ENCODE results near the gene JADE3.

JADE3 gene

GRCh38 chrX:47047989-47048388 lies 135.8 kb downstream of the JADE3 start:
- TF ChIP-seq CTCF (IDR thresholded peaks at IDR 0.05; ENCODE audit: low read depth, low read length) = no peak
- Histone ChIP-seq H3K4me3 (ENCODE audit: low read depth, low read length) (no peak overlapping the region), H3K36me3 (no peaks in the 10 kb centered on the region), H3K9me3 (ENCODE audit: severe bottlenecking) (no peaks in the 10 kb centered on the region), H3K27me3 (ENCODE audit: insufficient read depth, low read depth, severe bottlenecking) (peaks cover 7% of the 10 kb centered on the region), H3K27ac (no peak overlapping the region)
- no peak for DNase-seq

GRCh38 chrX:47059142-47059874 lies 147.1 kb downstream of the JADE3 start:
- Histone ChIP-seq H3K36me3 (no peaks in the 10 kb centered on the region), H3K9me3 (ENCODE audit: severe bottlenecking) (no peaks in the 10 kb centered on the region), H3K27ac (no peak overlapping the region), H3K4me3 (ENCODE audit: low read depth, low read length) (no peak overlapping the region), H3K27me3 (ENCODE audit: insufficient read depth, low read depth, severe bottlenecking) (peaks cover 5% of the 10 kb centered on the region)
- no peak for DNase-seq
- no peak for TF ChIP-seq CTCF (IDR thresholded peaks at IDR 0.05; ENCODE audit: low read depth, low read length)

GRCh38 chrX:47060708-47061107 lies 148.5 kb downstream of the JADE3 start:
- no peak overlapping the region for H3K27ac ChIP-seq
- no peak for TF ChIP-seq CTCF (IDR thresholded peaks at IDR 0.05; ENCODE audit: low read depth, low read length)
- peaks cover 9% of the 10 kb centered on the region for H3K27me3 ChIP-seq (ENCODE audit: insufficient read depth, low read depth, severe bottlenecking)
- H3K4me3 ChIP-seq (ENCODE audit: low read depth, low read length) = no peak overlapping the region
- no peaks in the 10 kb centered on the region for H3K36me3 ChIP-seq
- DNase-seq = no peak
- H3K9me3 ChIP-seq (ENCODE audit: severe bottlenecking) = no peaks in the 10 kb centered on the region

- no peak for DNase-seq
- H3K9me3 ChIP-seq (ENCODE audit: severe bottlenecking) = no peaks in the 10 kb centered on the region
- H3K36me3 ChIP-seq = no peaks in the 10 kb centered on the region
- TF ChIP-seq CTCF (IDR thresholded peaks at IDR 0.05; ENCODE audit: low read depth, low read length) = no peak
- H3K4me3 ChIP-seq (ENCODE audit: low read depth, low read length) = no peak overlapping the region
- no peak overlapping the region for H3K27ac ChIP-seq
- peaks cover 9% of the 10 kb centered on the region for H3K27me3 ChIP-seq (ENCODE audit: insufficient read depth, low read depth, severe bottlenecking)
Measured at GRCh38 chrX:47061238-47061919, 149.2 kb downstream of the JADE3 start.

- no peak overlapping the region for H3K27ac ChIP-seq
- no peak for DNase-seq
- no peak for TF ChIP-seq CTCF (IDR thresholded peaks at IDR 0.05; ENCODE audit: low read depth, low read length)
- H3K4me3 ChIP-seq (ENCODE audit: low read depth, low read length) = no peak overlapping the region
- no peaks in the 10 kb centered on the region for H3K36me3 ChIP-seq
- peaks cover 9% of the 10 kb centered on the region for H3K27me3 ChIP-seq (ENCODE audit: insufficient read depth, low read depth, severe bottlenecking)
- no peaks in the 10 kb centered on the region for H3K9me3 ChIP-seq (ENCODE audit: severe bottlenecking)
Measured at GRCh38 chrX:47063179-47063578, 151.0 kb downstream of the JADE3 start.
